IMR-90 (cell line): ENCODE measurements around the gene MAP2K2. TPM values are rescaled to one million over a fixed set of nuclear protein-coding genes. Genes with fewer than 3 reads are reported as not detected.

Experiments
- ATAC-seq: fragments of 200-7000 bp; cut with Tn5 transposase; 2 replicates; pipeline ENCODE4 v1.9.1; 2020; ENCODE audit warnings: low read depth, mild to moderate bottlenecking, moderate library complexity
- BruUV-seq: library from RNA; stranded (reverse); fragments of 400-500 nt; replicated peaks from 2 replicates; lab custom pipeline; 2021; lab: Mats Ljungman, UMichigan
- CTCF ChIA-PET: fragments of 300-600 bp; formaldehyde crosslinking; extraction: SDS; loops from one replicate; lab custom pipeline; 2021; ENCODE audit warnings: antibody characterized with exemption; lab: Yijun Ruan, JAX
- POLR2A ChIA-PET: fragments of 300-600 bp; sonication (Branson Sonifier 250); formaldehyde crosslinking; loops from one replicate; lab custom pipeline; 2022; ENCODE audit warnings: antibody characterized with exemption; ENCODE audit not compliant: unreplicated experiment; lab: Charles Lee
- DNase-seq: peaks from one replicate; pipeline ENCODE4 v3.0.0; 2013
- H2AFZ ChIP-seq: replicated peaks from 2 replicates; pipeline ENCODE3; 2013; ENCODE audit warnings: low read length, mild to moderate bottlenecking; ENCODE audit not compliant: poor library complexity
- H2AK5ac ChIP-seq: 2 replicates; pipeline ENCODE4 v1.6.1; 2013; ENCODE audit warnings: low read depth, low read length, inconsistent platforms
- H2AK9ac ChIP-seq: replicated peaks from 2 replicates; pipeline ENCODE3; 2013; ENCODE audit warnings: mild to moderate bottlenecking, low read depth, low read length, moderate library complexity; ENCODE audit not compliant: poor library complexity
- H2BK120ac ChIP-seq: 2 replicates; pipeline ENCODE4 v1.6.1; 2013; ENCODE audit warnings: low read depth, low read length, inconsistent platforms
- H2BK15ac ChIP-seq: 3 replicates; pipeline ENCODE4 v1.6.1; 2013; ENCODE audit warnings: low read depth, low read length, inconsistent platforms
- H2BK20ac ChIP-seq: 2 replicates; pipeline ENCODE4 v1.6.1; 2013; ENCODE audit warnings: low read depth, mild to moderate bottlenecking, inconsistent platforms, low read length, moderate library complexity
- H2BK5ac ChIP-seq: 2 replicates; pipeline ENCODE4 v1.6.1; 2013; ENCODE audit warnings: mild to moderate bottlenecking, low read depth, low read length, inconsistent platforms; ENCODE audit not compliant: poor library complexity, severe bottlenecking
- H3K14ac ChIP-seq: replicated peaks from 2 replicates; pipeline ENCODE4 v1.6.1; 2013; ENCODE audit warnings: low read depth, low read length, inconsistent platforms
- H3K18ac ChIP-seq: 2 replicates; pipeline ENCODE4 v1.6.1; 2013; ENCODE audit warnings: low read depth, low read length, control low read depth
- H3K23ac ChIP-seq: 2 replicates; pipeline ENCODE4 v1.6.1; 2013; ENCODE audit warnings: low read depth, low read length, inconsistent platforms
- H3K27ac ChIP-seq: 2 replicates; pipeline ENCODE4 v1.5.1; 2013; ENCODE audit warnings: mild to moderate bottlenecking, control low read depth, low read length; ENCODE audit not compliant: insufficient read depth
- H3K27me3 ChIP-seq: 2 replicates; pipeline ENCODE4 v1.6.1; 2013; ENCODE audit warnings: low read length; ENCODE audit not compliant: control insufficient read depth, insufficient read depth
- H3K36me3 ChIP-seq: 2 replicates; pipeline ENCODE4 v1.6.1; 2013; ENCODE audit warnings: low read length, mixed read lengths; ENCODE audit not compliant: control insufficient read depth, insufficient read depth
- H3K4ac ChIP-seq: 2 replicates; pipeline ENCODE4 v1.6.1; 2013; ENCODE audit warnings: low read depth, low read length, inconsistent platforms
- H3K4me1 ChIP-seq: 2 replicates; pipeline ENCODE4 v1.6.1; 2013; ENCODE audit warnings: low read length, mixed read lengths; ENCODE audit not compliant: control insufficient read depth, insufficient read depth
- H3K4me2 ChIP-seq: 2 replicates; pipeline ENCODE4 v1.6.1; 2013; ENCODE audit warnings: low read depth, mild to moderate bottlenecking, control low read depth, low read length, moderate library complexity
- H3K4me3 ChIP-seq: 2 replicates; pipeline ENCODE4 v1.5.1; 2013; ENCODE audit warnings: low read depth, mild to moderate bottlenecking, control low read depth, low read length, moderate library complexity; ENCODE audit not compliant: insufficient read depth
- H3K56ac ChIP-seq: 2 replicates; pipeline ENCODE4 v1.6.1; 2013; ENCODE audit warnings: low read length, inconsistent platforms; ENCODE audit not compliant: insufficient read depth; ENCODE audit errors: extremely low read depth
- H3K79me1 ChIP-seq, 2 experiments: 2 replicates each; pipeline ENCODE4 v1.6.1; 2013; ENCODE audit warnings: low read length in 2 of 2, inconsistent platforms in 1 of 2, low read depth in 1 of 2
- H3K9ac ChIP-seq: 2 replicates; pipeline ENCODE4 v1.6.1; 2013; ENCODE audit warnings: low read depth, low read length, control low read depth
- H3K9me1 ChIP-seq: 2 replicates; pipeline ENCODE4 v1.6.1; 2013; ENCODE audit warnings: low read length, inconsistent platforms; ENCODE audit not compliant: insufficient read depth
- H3K9me3 ChIP-seq: 2 replicates; pipeline ENCODE4 v1.6.1; 2013; ENCODE audit warnings: low read length; ENCODE audit not compliant: control insufficient read depth, insufficient read depth
- H4K20me1 ChIP-seq: 2 replicates; pipeline ENCODE4 v1.6.1; 2013; ENCODE audit warnings: low read length, inconsistent platforms; ENCODE audit not compliant: insufficient read depth
- H4K5ac ChIP-seq: 2 replicates; pipeline ENCODE4 v1.6.1; 2013; ENCODE audit warnings: mild to moderate bottlenecking, low read depth, low read length, control low read depth
- H4K8ac ChIP-seq, 2 experiments: 2 replicates each; pipeline ENCODE4 v1.6.1; 2013; ENCODE audit warnings: low read depth in 2 of 2, low read length in 2 of 2, control low read depth in 1 of 2, inconsistent platforms in 1 of 2
- H4K91ac ChIP-seq: 2 replicates; pipeline ENCODE4 v1.6.1; 2013; ENCODE audit warnings: low read depth, low read length, inconsistent platforms; ENCODE audit not compliant: insufficient read depth
- BHLHE40 ChIP-seq: fragments of 150-350 bp; IDR thresholded peaks from 2 replicates; pipeline ENCODE4 v1.6.1; 2016; ENCODE audit warnings: mild to moderate bottlenecking, low read depth, low read length
- RAD21 ChIP-seq: IDR thresholded peaks from 2 replicates; pipeline ENCODE4 v1.6.1; 2012; ENCODE audit warnings: low read length, improper control_type of control experiment
- RCOR1 ChIP-seq: IDR thresholded peaks from 2 replicates; pipeline ENCODE4 v1.6.1; 2012; ENCODE audit warnings: mild to moderate bottlenecking, low read length, improper control_type of control experiment; ENCODE audit not compliant: insufficient replicate concordance
- WGBS, 2 experiments: methylation state at CpG; one replicate each; pipeline versions ENCODE4 v1.1.5 to v1.1.7; 2013; ENCODE audit warnings: missing lambda C conversion rate in 2 of 2; ENCODE audit not compliant: insufficient read length in 1 of 2; ENCODE audit errors: extremely low coverage in 2 of 2; 5-methylcytosine and 5-hydroxymethylcytosine counted together
- dilution Hi-C: fragments of 300-500 bp; cut with HindIII; formaldehyde crosslinking; loops from one replicate; pipeline ENCODE4 v1.14.3; 2018; ENCODE audit warnings: low sequenced_read_pairs; ENCODE audit not compliant: unreplicated experiment
- in situ Hi-C: fragments of 300-500 bp; cut with MboI; formaldehyde crosslinking; loops from 3 replicates; pipeline ENCODE4 v1.14.3; 2019; ENCODE audit warnings: low sequenced_read_pairs, inconsistent platforms, mixed read lengths
- intact Hi-C: fragments of 100-400 bp; cut with micrococcal nuclease; formaldehyde crosslinking; loops from 2 replicates; pipeline ENCODE4 v1.10.0; 2022
- polyA plus RNA-seq, 3 experiments: library from polyadenylated mRNA; depleted of rRNA; stranded (reverse); fragments of >200 nt; gene quantifications; 2 replicates each; pipeline ENCODE4 v1.2.3, GENCODE V29; 2012; ENCODE audit warnings: low replicate concordance in 1 of 3
- total RNA-seq: library from RNA; depleted of rRNA; stranded (reverse); fragments of >200 nt; gene quantifications from 2 replicates; pipeline ENCODE4 v1.2.3, GENCODE V29; 2012

Gene MAP2K2
- total and polyA plus RNA-seq, 2 of the 4 experiments (the other 2 are of a cell fraction): 115 to 151 TPM

DNA sequence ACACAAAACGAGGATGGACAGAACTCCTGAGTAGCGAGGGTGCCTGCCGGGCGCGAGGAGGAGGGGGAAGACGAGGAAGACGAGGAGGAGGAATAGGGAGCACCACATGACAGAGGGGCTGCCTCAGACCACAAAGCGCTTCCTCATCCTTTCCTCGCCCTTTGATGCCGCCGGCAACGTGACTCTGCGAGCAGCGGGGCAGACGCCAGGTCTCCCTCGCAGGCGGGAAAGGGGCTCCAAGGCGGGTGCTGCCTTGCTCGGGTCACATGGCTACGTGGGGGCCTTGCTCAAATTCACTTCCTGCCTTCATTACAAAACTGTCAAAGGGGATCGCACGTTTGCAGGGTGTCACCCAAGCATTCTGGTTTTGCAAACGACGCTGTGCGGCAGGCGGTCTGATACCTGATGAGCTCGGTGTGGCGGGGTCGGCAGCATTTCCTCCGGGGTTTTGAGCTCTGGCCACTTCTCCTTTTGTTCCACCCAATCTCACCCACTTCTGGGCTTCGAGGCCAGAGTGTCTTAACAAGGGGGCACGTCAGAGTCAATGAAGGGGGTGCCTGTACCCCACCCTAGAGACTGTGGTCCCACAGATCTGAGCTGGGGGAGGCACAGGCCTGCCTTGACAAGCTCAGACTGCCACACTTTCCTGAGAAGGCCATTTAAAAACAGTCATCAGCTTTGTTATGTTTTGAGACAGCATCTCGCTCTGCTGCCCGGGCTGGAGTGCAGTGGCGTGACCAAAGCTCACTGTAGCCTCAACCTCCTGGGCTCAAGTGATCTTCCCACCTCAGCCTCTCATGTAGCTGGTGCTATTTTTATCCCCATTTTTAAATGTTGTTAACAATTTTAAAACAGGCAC lies 14.9 kb downstream of the MAP2K2 start:
- BruUV-seq: no TSS peak

More for the DNA sequence above, 14.9 kb downstream of the MAP2K2 start:
- Histone ChIP-seq H2BK15ac (no peak overlapping the region), H4K20me1 (peaks cover 28% of the 10 kb centered on the region), H4K5ac (no peak overlapping the region), H3K4me1 (peaks cover 2% of the 10 kb centered on the region), H3K27me3 (no peaks in the 10 kb centered on the region), H4K91ac (no peak overlapping the region), H3K4me3 (no peak overlapping the region), H3K9me1 (peaks cover 10% of the 10 kb centered on the region; the same call in 1 of the 2 replicates), H3K9me3 (no peaks in the 10 kb centered on the region), H2AK5ac (no peak overlapping the region), H3K23ac (no peak overlapping the region), H3K79me1 (peaks cover 18 to 66% of the 10 kb centered on the region in 2 experiments), H4K8ac (no peak overlapping the region), H3K4me2 (no peak overlapping the region), H2BK120ac (no peak overlapping the region), H3K27ac (no peak overlapping the region), H3K4ac (no peak overlapping the region), H3K36me3 (peaks cover 75% of the 10 kb centered on the region), H2BK20ac (no peak overlapping the region), H2AK9ac (no peak overlapping the region), H3K14ac (no peak overlapping the region), H3K18ac (no peak overlapping the region), H3K56ac (no peak overlapping the region), H3K9ac (no peak overlapping the region), H2BK5ac (no peak overlapping the region), H2AFZ (no peak overlapping the region)
- ATAC-seq: no peak
- 95% methylated on average over 21 of the region's 35 CpGs; no CpG with 5 or more reads in 1 of the 2 experiments for WGBS, 2 experiments
- CTCF ChIA-PET: no interaction called here
- no peak for DNase-seq
- in situ Hi-C loops (no loop called here), intact Hi-C loops (no loop called here), dilution Hi-C loops (no loop called here)
- TF ChIP-seq RCOR1: no peak
- no peak for TF ChIP-seq RAD21
- TF ChIP-seq BHLHE40: no peak
- POLR2A ChIA-PET: interaction anchor here (0.6 kb wide), 1 partner anchor 43 kb away, joined by 3 read pairs; no protein-coding TSS in a partner anchor
